Activated CD8-positive, alpha-beta memory T cell treated with anti-CD3 and anti-CD28 coated beads, Interleukin-2, amount 50 U/mL, for 4 hours (primary cell): ENCODE results near the gene MIB1.
"Not testable (repeated sequence)": the region's sequence is repeated elsewhere in the genome, so short reads cannot be mapped to it uniquely, and the experiment has no call there.

Experiments used
- DNase-seq: peaks from one replicate; pipeline ENCODE4 v3.0.0-alpha.2; 2020

MIB1 gene

GRCh38 chr18:21740538-21741311 is at the start of gene MIB1:
Gene MIB1, plus strand, starts transcription at chr18:21740792. Its CDS starts 792 bp downstream, at chr18:21741584.
- DNase-seq: peak; percentile 99

DNA sequence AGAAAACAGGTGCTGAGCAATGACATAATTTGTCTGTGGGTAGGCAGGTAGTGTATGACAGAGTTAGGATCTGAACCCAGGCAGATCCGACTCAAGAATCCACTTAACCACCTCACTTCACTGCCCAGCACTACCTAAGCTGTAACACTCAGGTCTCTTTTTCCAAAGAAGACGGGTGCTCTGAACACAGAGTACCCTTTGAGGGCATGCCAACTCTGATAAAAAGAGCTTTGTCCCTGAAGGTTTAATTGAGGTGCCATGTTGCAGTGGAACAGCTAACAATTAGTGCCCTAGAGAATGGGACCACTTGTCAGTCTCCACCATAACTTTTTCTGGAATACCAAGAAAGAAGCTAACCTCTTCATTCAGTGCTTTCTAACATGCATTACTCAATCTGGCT is 47.3 kb upstream of the MIB1 start:
- DNase-seq: no peak

DNA sequence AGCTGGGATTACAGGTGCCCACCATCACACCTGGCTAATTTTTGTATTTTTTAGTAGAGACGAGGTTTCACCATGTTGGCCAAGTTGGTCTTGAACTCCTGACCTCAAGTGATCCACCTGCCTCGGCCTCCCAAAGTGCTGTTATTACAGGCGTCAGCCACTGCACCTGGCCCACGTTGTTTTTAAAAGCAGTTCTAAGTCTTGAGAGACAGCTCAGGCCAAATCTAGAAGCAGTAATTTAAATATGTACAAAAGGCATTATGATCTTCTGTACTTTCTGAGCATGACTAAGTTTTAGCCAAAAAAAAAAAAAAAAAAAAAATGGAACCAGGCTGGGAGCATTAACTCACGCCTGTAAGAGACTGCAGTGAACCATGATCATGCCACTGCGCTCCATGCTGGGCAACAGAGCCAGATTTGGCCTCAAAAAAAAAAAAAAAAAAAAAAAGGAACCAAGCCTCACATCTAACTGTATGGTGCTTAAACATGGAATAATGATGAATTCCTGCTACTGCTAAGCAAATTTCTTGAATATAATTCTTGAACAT is 40.0 kb upstream of the MIB1 start:
- no peak for DNase-seq

DNA sequence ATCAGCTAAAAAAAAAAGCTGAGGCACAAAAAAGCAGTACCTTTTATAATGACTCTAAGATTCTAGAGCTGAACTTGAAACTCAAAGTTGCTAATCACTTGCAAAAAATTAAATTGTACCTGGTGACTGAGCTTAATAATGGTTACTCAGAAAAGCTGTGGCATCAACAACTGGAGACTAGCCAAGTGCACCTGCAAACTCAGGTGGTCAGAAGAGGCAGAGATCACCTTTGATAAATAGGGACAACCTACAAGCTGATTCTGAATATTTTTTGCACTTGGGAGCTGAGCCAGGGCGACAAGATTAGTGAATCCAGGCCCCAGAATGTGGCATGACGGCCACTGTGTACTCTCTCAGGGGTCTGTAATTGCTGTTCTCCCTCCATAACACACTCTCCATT is 39.0 kb upstream of the MIB1 start:
- DNase-seq: no peak

- DNase-seq: no peak
Measured at GRCh38 chr18:21702602-21703001, 38.0 kb upstream of the MIB1 start.

DNA sequence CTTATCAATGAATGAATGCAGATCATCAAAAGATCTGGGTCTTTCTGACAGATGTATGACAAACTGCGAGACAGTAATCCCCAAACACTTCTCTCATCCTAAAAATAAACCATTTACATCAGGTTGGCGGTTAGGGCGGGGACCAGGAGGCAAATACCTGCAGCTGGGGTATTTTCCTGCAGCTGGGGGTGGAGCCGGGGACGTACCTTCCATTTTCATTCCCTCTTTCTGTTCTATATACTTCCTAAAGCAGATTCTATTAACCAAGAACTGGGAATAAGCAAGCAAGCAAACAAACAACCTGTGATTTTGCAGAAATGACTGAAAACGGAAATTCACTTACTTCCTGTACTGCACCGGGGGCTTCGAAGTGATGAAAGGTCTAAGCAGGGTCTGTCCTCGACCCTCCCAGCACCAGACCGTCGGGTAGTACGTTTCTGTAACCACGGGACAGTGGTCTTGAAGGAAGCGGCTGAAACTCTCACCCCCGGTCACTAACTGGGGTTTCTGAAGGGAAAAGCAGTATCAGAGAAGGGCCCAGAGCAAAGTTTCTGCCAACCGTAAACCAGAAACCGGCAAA is 37.3 kb upstream of the MIB1 start:
- peak; percentile 21 for DNase-seq

DNA sequence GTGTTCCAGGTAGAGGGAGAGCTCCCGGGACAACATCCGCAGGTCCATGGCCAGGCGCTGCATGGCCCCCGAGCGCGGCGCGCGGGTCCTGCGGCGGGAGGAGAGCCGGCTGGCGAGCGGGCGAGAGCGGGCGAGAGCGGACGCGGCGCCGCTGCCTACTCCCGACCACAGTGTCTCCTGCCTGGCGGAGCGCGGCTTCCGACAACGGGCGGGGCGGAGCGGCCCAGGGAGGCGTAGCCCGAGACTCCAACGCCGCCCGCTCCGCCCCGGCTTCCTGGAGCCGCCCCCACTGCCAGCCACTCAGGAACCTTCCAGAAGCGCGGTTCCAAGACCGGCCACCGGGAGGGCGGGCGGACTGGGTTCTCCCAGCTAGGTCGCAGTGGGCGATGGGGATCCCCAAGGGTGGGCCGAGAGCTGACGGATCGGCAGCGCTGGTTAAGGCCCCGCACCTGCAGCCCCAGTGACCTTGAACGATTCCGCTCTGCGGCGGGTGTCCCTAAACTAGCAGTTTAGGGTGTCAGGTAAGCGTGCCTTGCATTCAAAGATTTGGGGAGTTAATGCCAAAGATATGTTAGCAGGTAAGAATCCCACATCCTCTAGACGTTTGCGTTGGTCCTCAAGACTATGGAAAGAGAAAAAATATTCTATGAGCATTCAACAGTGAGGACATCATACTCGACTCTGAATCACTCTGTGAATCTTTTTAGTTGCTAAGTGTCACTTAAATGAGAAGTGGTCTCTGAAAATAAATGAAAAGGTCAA is 35.8 kb upstream of the MIB1 start, which contains the start of gene ABHD3:
ABHD3 (minus strand) TSS at position 172 of the 762 bp plus-strand sequence; CDS start at position 63, 109 bp downstream.
- peak; percentile 91 for DNase-seq

GRCh38 chr18:21706386-21706865 is 34.2 kb upstream of the MIB1 start:
- no peak for DNase-seq

GRCh38 chr18:21707130-21707529 is 33.5 kb upstream of the MIB1 start:
- DNase-seq: not testable (repeated sequence)

DNA sequence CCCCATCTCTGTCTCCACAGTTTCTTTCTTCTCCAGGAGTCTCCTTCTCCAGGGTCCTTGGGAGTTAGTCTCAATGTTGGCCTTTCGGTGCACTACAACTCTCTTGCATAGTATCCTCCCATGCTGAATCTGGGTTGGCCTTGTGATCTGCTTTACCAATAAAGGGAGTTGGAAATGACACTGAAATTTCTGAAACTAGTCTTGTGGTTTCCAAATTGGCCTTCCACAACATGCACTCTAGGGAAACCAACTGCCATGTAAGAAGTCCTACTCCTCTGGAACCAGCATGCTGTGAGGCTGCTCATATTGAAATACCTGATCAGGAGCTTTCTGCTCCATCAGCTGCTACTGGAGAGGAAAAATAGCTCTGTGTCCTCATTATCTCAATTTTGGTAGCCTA is 26.1 kb upstream of the MIB1 start:
- DNase-seq: no peak

GRCh38 chr18:21722687-21723086 is 17.9 kb upstream of the MIB1 start:
- DNase-seq: no peak

DNA sequence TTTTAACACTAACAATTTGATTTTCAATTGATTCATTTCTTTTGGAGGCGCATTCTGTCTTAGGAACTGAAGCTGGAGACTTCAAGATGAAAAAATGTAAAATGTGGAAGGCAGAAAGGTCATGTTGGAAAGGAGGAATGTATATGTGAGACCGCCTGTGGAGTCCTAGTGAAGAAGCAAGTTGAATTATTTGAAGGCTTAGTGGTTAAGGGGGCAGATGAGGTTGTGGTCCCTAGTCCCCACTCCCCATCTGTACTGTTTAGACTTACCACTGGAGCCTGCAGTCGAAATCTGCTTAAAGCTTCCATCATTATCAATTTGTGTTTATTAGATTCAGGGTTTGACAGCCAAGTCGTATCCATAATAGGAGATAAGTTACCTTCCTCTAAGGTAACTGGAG is 15.4 kb upstream of the MIB1 start:
- DNase-seq: no peak

GRCh38 chr18:21727702-21728101 is 12.9 kb upstream of the MIB1 start:
- no peak for DNase-seq

- no peak for DNase-seq
Measured at GRCh38 chr18:21733011-21733410, 7.6 kb upstream of the MIB1 start.

DNA sequence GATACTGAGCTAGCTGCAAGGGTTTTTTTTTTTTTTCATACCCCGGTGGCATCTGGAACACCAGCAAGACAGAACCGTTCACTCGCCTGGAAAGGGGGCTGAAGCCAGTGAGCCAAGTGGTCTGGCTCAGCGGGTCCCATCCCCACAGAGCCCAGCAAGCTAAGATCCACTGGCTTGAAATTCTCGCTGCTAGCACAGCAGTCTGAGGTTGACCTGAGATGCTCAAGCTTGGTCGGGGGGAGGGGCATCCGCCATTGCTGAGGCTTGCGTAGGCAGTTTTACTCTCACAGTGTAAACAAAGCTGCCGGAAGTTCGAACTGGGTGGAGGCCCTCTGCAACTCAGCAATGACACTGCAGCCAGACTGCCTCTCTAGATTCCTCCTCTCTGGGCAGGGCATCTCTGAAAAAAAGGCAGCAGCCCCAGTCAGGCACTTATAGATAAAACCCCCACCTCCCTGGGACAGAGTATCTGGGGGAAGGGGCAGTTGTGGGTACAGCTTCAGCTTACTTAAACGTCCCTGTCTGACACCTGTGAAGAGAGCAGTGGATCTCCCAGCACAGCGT is 5.1 kb upstream of the MIB1 start:
- peak; percentile 26 for DNase-seq

- not testable (repeated sequence) for DNase-seq
Measured at GRCh38 chr18:21736926-21737325, 3.7 kb upstream of the MIB1 start.

GRCh38 chr18:21739604-21740537 is 721 bp upstream of the MIB1 start:
- DNase-seq: no peak

GRCh38 chr18:21741312-21741561 is 645 bp downstream of the MIB1 start:
- DNase-seq: peak; percentile 53

- peak; percentile 45 for DNase-seq
Measured at GRCh38 chr18:21741562-21742314, 1.1 kb downstream of the MIB1 start.

DNA sequence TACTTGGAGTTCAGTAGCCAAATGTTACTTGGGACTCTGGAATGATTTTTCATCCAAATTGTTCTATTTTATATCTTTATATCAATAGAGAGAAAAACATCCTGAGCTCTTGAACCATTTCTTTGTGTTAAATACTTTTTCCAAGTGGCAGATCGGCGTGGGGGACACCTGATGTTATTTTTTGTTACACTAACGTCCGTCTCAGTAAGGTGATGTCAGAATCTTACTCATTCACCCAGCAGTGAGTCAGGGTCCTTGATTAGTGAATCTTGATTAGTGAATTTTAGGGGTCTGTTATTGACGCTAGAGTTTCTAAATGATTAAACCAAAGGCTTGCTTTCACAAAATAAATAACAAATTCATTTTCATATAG is 1.7 kb downstream of the MIB1 start:
- DNase-seq: no peak

- no peak for DNase-seq
Measured at GRCh38 chr18:21743166-21743832, 2.7 kb downstream of the MIB1 start.
